HEK293 (cell line): ENCODE results near the gene ARMC12.

Source experiments
- BCL11A ChIP-seq: fragments of 450-650 bp; formaldehyde crosslinking; IDR thresholded peaks from 2 replicates; pipeline ENCODE4 v1.5.1; 2016; ENCODE audit warnings: low read depth, missing biosample characterization, missing genetic modification characterization
- CTCF ChIP-seq: fragments of 450-650 bp; formaldehyde crosslinking; IDR thresholded peaks from 2 replicates; pipeline ENCODE4 v1.5.1; 2016; ENCODE audit warnings: missing biosample characterization, missing genetic modification characterization
- GLIS1 ChIP-seq: fragments of 450-650 bp; formaldehyde crosslinking; IDR thresholded peaks from 2 replicates; pipeline ENCODE4 v1.5.1; 2016; ENCODE audit warnings: missing biosample characterization, missing genetic modification characterization
- GLIS2 ChIP-seq: fragments of 450-650 bp; formaldehyde crosslinking; IDR thresholded peaks from 2 replicates; pipeline ENCODE4 v1.5.1; 2016; ENCODE audit warnings: missing biosample characterization, missing genetic modification characterization
- KLF10 ChIP-seq: fragments of 450-650 bp; IDR thresholded peaks from 2 replicates; pipeline ENCODE4 v1.5.1; 2018; ENCODE audit warnings: missing biosample characterization, mild to moderate bottlenecking, missing genetic modification characterization
- KLF8 ChIP-seq: fragments of 450-650 bp; formaldehyde crosslinking; IDR thresholded peaks from 2 replicates; pipeline ENCODE4 v1.5.1; 2016; ENCODE audit warnings: missing biosample characterization, missing genetic modification characterization
- MEIS1 ChIP-seq: sonication (generic); formaldehyde crosslinking; IDR thresholded peaks from 2 replicates; pipeline ENCODE4 v1.8.1; 2022; ENCODE audit warnings: missing genetic modification reagents, mild to moderate bottlenecking, borderline replicate concordance
- MZF1 ChIP-seq: fragments of 450-650 bp; formaldehyde crosslinking; IDR thresholded peaks from 2 replicates; pipeline ENCODE4 v1.5.1; 2017; ENCODE audit warnings: missing biosample characterization, missing genetic modification characterization, borderline replicate concordance
- PRDM1 ChIP-seq: fragments of 450-650 bp; formaldehyde crosslinking; IDR thresholded peaks from 2 replicates; pipeline ENCODE4; 2016; ENCODE audit warnings: missing biosample characterization, missing genetic modification characterization
- REPIN1 ChIP-seq: fragments of 450-650 bp; formaldehyde crosslinking; IDR thresholded peaks from 2 replicates; pipeline ENCODE4 v1.5.1; 2017; ENCODE audit warnings: missing biosample characterization, missing genetic modification characterization, low read depth
- SALL2 ChIP-seq: fragments of 450-650 bp; formaldehyde crosslinking; IDR thresholded peaks from 2 replicates; pipeline ENCODE4 v1.5.0; 2017; ENCODE audit warnings: missing biosample characterization, mild to moderate bottlenecking, missing genetic modification characterization, borderline replicate concordance
- SP2 ChIP-seq: fragments of 450-650 bp; formaldehyde crosslinking; IDR thresholded peaks from 2 replicates; pipeline ENCODE4 v1.5.1; 2016; ENCODE audit warnings: missing biosample characterization, missing genetic modification characterization
- ZFP3 ChIP-seq: fragments of 450-650 bp; formaldehyde crosslinking; IDR thresholded peaks from 2 replicates; pipeline ENCODE4 v1.5.1; 2016; ENCODE audit warnings: low read depth, missing biosample characterization, missing genetic modification characterization
- ZNF132 ChIP-seq: fragments of 450-650 bp; formaldehyde crosslinking; IDR thresholded peaks from 2 replicates; pipeline ENCODE4 v1.5.1; 2017; ENCODE audit warnings: missing biosample characterization, missing genetic modification characterization, borderline replicate concordance
- ZNF140 ChIP-seq: fragments of 450-650 bp; formaldehyde crosslinking; IDR thresholded peaks from 2 replicates; pipeline ENCODE4 v1.5.1; 2016; ENCODE audit warnings: missing biosample characterization, missing genetic modification characterization
- ZNF146 ChIP-seq: fragments of 450-650 bp; formaldehyde crosslinking; IDR thresholded peaks from 2 replicates; pipeline ENCODE4 v1.5.1; 2016; ENCODE audit warnings: missing biosample characterization, missing genetic modification characterization
- ZNF174 ChIP-seq: fragments of 450-650 bp; formaldehyde crosslinking; IDR thresholded peaks from 2 replicates; pipeline ENCODE4 v1.5.0; 2017; ENCODE audit warnings: missing biosample characterization, mild to moderate bottlenecking, missing genetic modification characterization
- ZNF2 ChIP-seq: fragments of 450-650 bp; formaldehyde crosslinking; IDR thresholded peaks from 2 replicates; pipeline ENCODE4 v1.5.1; 2016; ENCODE audit warnings: missing biosample characterization, missing genetic modification characterization
- ZNF280C ChIP-seq: fragments of 450-650 bp; formaldehyde crosslinking; IDR thresholded peaks from 2 replicates; pipeline ENCODE4 v1.5.1; 2016; ENCODE audit warnings: missing biosample characterization, missing genetic modification characterization
- ZNF311 ChIP-seq: fragments of 450-650 bp; formaldehyde crosslinking; IDR thresholded peaks from 2 replicates; pipeline ENCODE4 v1.5.1; 2017; ENCODE audit warnings: missing biosample characterization, missing genetic modification characterization, borderline replicate concordance
- ZNF324 ChIP-seq: fragments of 450-650 bp; formaldehyde crosslinking; IDR thresholded peaks from 2 replicates; pipeline ENCODE4 v1.5.1; 2016; ENCODE audit warnings: missing biosample characterization, missing genetic modification characterization
- ZNF350 ChIP-seq: fragments of 450-650 bp; formaldehyde crosslinking; IDR thresholded peaks from 2 replicates; pipeline ENCODE4 v1.5.0; 2017; ENCODE audit warnings: missing biosample characterization, mild to moderate bottlenecking, missing genetic modification characterization
- ZNF354C ChIP-seq: fragments of 450-650 bp; formaldehyde crosslinking; IDR thresholded peaks from 2 replicates; pipeline ENCODE4 v1.5.1; 2016; ENCODE audit warnings: missing biosample characterization, missing genetic modification characterization, low read depth, borderline replicate concordance
- ZNF398 ChIP-seq: fragments of 450-650 bp; formaldehyde crosslinking; IDR thresholded peaks from 2 replicates; pipeline ENCODE4 v1.5.1; 2017; ENCODE audit warnings: missing biosample characterization, missing genetic modification characterization
- ZNF433 ChIP-seq: fragments of 450-650 bp; formaldehyde crosslinking; IDR thresholded peaks from 2 replicates; pipeline ENCODE4 v1.5.1; 2016; ENCODE audit warnings: missing biosample characterization, missing genetic modification characterization, low read depth
- ZNF530 ChIP-seq: fragments of 450-650 bp; formaldehyde crosslinking; IDR thresholded peaks from 2 replicates; pipeline ENCODE4 v1.5.1; 2016; ENCODE audit warnings: low read depth, missing biosample characterization, missing genetic modification characterization
- ZNF549 ChIP-seq: fragments of 450-650 bp; IDR thresholded peaks from 2 replicates; pipeline ENCODE4 v1.5.1; 2018; ENCODE audit warnings: missing biosample characterization, missing genetic modification characterization, mild to moderate bottlenecking, inconsistent platforms, moderate library complexity
- ZNF555 ChIP-seq: fragments of 450-650 bp; formaldehyde crosslinking; conservative IDR thresholded peaks from 2 replicates; pipeline ENCODE4 v1.5.1; 2017; ENCODE audit warnings: missing biosample characterization, mild to moderate bottlenecking, missing genetic modification characterization, inconsistent platforms
- ZNF621 ChIP-seq: fragments of 450-650 bp; formaldehyde crosslinking; IDR thresholded peaks from 2 replicates; pipeline ENCODE4 v1.5.1; 2017; ENCODE audit warnings: missing biosample characterization, missing genetic modification characterization
- ZNF623 ChIP-seq: fragments of 450-650 bp; formaldehyde crosslinking; IDR thresholded peaks from 2 replicates; pipeline ENCODE4 v1.5.1; 2016; ENCODE audit warnings: missing biosample characterization, missing genetic modification characterization
- ZNF624 ChIP-seq: fragments of 450-650 bp; formaldehyde crosslinking; IDR thresholded peaks from 2 replicates; pipeline ENCODE4 v1.5.1; 2017; ENCODE audit warnings: missing biosample characterization, missing genetic modification characterization
- ZNF629 ChIP-seq: fragments of 450-650 bp; formaldehyde crosslinking; IDR thresholded peaks from 2 replicates; pipeline ENCODE4 v1.5.1; 2017; ENCODE audit warnings: missing biosample characterization, missing genetic modification characterization
- ZNF660 ChIP-seq: fragments of 450-650 bp; IDR thresholded peaks from 2 replicates; pipeline ENCODE4 v1.5.1; 2018; ENCODE audit warnings: missing biosample characterization, mild to moderate bottlenecking, missing genetic modification characterization
- ZSCAN23 ChIP-seq: fragments of 450-650 bp; formaldehyde crosslinking; IDR thresholded peaks from 2 replicates; pipeline ENCODE4 v1.5.1; 2016; ENCODE audit warnings: missing biosample characterization, missing genetic modification characterization
- ZSCAN5A ChIP-seq: fragments of 450-650 bp; formaldehyde crosslinking; IDR thresholded peaks from 2 replicates; pipeline ENCODE4 v1.5.1; 2016; ENCODE audit warnings: missing biosample characterization, missing genetic modification characterization
- ZXDB ChIP-seq: fragments of 450-650 bp; formaldehyde crosslinking; IDR thresholded peaks from 2 replicates; pipeline ENCODE4 v1.5.1; 2016; ENCODE audit warnings: missing biosample characterization, missing genetic modification characterization

ARMC12 gene

DNA sequence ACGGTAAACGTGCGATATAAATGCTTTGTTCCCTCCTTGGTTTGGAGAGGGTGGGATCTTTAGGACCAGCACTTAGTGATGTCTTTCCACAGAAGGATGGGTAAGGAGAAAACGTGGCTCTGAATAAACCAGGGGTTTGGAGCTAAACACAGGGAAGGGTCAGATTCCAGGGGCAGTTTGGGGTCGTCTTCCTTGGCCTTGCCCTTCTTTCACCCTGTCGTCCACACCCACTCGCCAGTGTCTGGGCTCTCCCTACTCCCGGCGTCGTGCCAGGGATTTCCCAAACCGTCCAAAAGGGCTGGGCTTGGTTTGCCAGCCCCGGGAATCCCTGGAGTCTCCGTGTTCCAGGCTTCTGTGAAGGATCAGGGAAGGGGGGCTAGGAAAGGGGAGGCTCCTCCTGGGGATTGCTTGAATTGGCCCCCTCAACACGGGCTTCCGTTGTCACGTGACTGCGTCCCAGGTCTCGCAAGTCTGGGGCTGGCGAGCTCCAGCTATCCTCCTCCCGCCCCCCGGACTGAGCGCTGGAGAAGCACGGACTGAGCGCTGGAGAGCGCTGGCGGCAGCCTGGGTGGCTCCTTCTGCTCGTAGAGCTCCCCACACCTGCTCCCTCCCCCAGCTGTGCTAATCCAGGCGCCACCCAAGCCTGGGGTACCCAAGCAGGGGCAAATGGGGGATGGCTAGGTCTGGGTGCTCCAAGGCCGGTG lies 9.4 kb upstream of the ARMC12 start (continued):
- TF ChIP-seq ZNF398 (tag by site-specific recombination) (peak; percentile 52; the same call in 1 of the 2 replicates), PRDM1 (tag by site-specific recombination) (no peak), ZNF280C (tag by site-specific recombination) (no peak), ZNF140 (tag by site-specific recombination) (no peak), GLIS1 (tag by site-specific recombination) (peak; percentile 82), ZSCAN5A (tag by site-specific recombination) (no peak), ZNF132 (tag by site-specific recombination) (no peak), MZF1 (tag by site-specific recombination) (no peak), ZNF433 (tag by site-specific recombination) (no peak), ZNF624 (tag by site-specific recombination) (no peak), KLF8 (tag by site-specific recombination) (peak; percentile 61; the same call in 1 of the 2 replicates), ZNF324 (tag by site-specific recombination) (no peak), ZNF350 (tag by site-specific recombination) (no peak), CTCF (peak; percentile 61), KLF10 (tag by site-specific recombination) (no peak), ZNF174 (no peak), ZNF146 (no peak), ZSCAN23 (tag by site-specific recombination) (peak; percentile 47; the same call in 1 of the 2 replicates), ZNF623 (tag by site-specific recombination) (no peak), ZFP3 (tag by site-specific recombination) (no peak), MEIS1 (CRISPR knock-in tag) (no peak), SP2 (tag by site-specific recombination) (peak; percentile 57), ZNF629 (peak; percentile 16; the same call in 1 of the 2 replicates), ZNF2 (no peak; the same call in 1 of the 2 replicates), ZNF555 (tag by site-specific recombination) (no peak), BCL11A (tag by site-specific recombination) (no peak), ZNF621 (tag by site-specific recombination) (no peak), ZNF311 (no peak), ZNF354C (tag by site-specific recombination) (no peak), REPIN1 (tag by site-specific recombination) (no peak), GLIS2 (tag by site-specific recombination) (peak; percentile 94), ZXDB (peak; percentile 72), ZNF530 (tag by site-specific recombination) (no peak), SALL2 (tag by site-specific recombination) (no peak), ZNF549 (no peak), ZNF660 (tag by site-specific recombination) (no peak)
